ENCODE measurements around the gene SMAD6. TPM values are rescaled to one million over a fixed set of nuclear protein-coding genes. Genes with fewer than 3 reads are reported as not detected.

The SMAD6 gene
- total RNA-seq, result 100 to 1,000 TPM; 190 to 213 TPM
- polyA plus RNA-seq (2013, experiment 1 of 2), result 16.0 TPM
- 17.3 TPM for polyA plus RNA-seq (2013, experiment 2 of 2)
- long read RNA-seq, experiment 1, full-length matches to known transcripts, result 33 of 76 reads
- long read RNA-seq, experiment 1, partial matches to known transcripts, result 25 of 76 reads
- long read RNA-seq, experiment 1, other reads (novel, unspliced or antisense), result 18 of 76 reads
- long read RNA-seq, experiment 2, full-length matches to known transcripts, result 171 of 231 reads
- long read RNA-seq, experiment 2, partial matches to known transcripts, result 12 of 231 reads
- long read RNA-seq, experiment 2, other reads (novel, unspliced or antisense), result 48 of 231 reads
- long read RNA-seq, experiment 3, partial matches to known transcripts, result 1 of 13 reads
- long read RNA-seq, experiment 3, other reads (novel, unspliced or antisense), result 12 of 13 reads
- long read RNA-seq, experiment 4, result 0 reads

DNA sequence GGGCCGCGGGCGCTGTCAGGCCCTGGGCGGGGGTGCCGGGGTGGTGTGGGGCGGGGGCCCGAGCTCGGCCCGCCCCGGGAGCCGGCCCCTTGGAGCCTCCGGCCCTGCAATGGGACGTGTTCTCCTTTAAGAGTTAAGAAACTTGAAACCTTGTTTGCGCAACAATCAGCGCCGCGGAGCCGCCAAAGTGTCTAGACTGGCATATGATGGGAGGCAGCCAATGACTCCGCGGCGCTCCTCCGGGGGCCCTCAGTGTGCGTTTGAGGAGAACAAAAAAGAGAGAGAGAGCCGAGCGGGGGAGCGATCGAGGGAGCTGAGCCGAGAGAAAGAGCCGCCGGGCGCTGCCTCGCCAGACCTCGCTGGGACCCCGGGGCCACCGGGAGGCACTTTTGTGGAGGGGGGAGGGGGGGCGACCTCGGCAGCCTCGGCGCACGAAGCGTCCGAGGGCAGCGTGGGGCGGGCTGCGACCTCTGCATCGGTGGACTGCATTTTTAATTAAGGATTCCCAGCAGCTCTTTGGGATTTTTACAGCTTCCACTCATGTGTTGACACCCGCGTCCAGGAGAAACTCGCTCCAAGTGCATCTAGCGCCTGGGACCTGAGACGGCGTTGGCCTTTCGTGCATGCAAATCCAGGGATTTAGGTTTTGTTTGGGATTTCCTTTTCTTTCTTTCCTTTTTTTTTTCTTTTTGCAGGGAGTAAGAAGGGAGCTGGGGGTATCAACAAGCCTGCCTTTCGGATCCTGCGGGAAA lies at the start of gene SMAD6:
TSS of gene SMAD6 (plus strand) at position 202 of the 752 bp plus-strand sequence. CDS start 1,023 bp downstream, outside the sequence.
- DNase-seq, result peak; percentile 99
- Histone ChIP-seq H3K4me3 (ENCODE audit: low read length) (peak within 1 kb of the TSS; percentile 97), H3K27me3 (ENCODE audit: control insufficient read depth, insufficient read depth, low read length, poor library complexity, severe bottlenecking) (no peaks in the 10 kb centered on the region), H3K9ac (ENCODE audit: extremely low read depth, low read length, poor library complexity, severe bottlenecking) (peak within 1 kb of the TSS; percentile 93), H3K27ac (ENCODE audit: low read depth, low read length) (peak within 1 kb of the TSS; percentile 93), H3K9me3 (ENCODE audit: control insufficient read depth, low read length) (no peaks in the 10 kb centered on the region), H3K4me1 (ENCODE audit: control insufficient read depth, insufficient read depth, low read length) (peaks cover 10% of the 10 kb centered on the region), H3K36me3 (ENCODE audit: control insufficient read depth, insufficient read depth, low read length) (peaks cover 19% of the 10 kb centered on the region)
- WGBS, 2 experiments (ENCODE audit: insufficient coverage in 1 of 2, insufficient read length in 1 of 2), result 0% methylated on average over 17 to 54 of the region's 55 CpGs
- Mint-ChIP-seq H3K27me3 (ENCODE audit: insufficient read depth) (peaks cover 3% of the 10 kb centered on the region), H3K4me1 (peaks cover 35% of the 10 kb centered on the region), H3K27ac (peak within 1 kb of the TSS; percentile 97), H3K4me3 (peak within 1 kb of the TSS; percentile 95), H3K36me3 (ENCODE audit: low read depth) (peaks cover 22% of the 10 kb centered on the region), H3K9me3 (no peaks in the 10 kb centered on the region)
- TF ChIP-seq, protein P1, sequence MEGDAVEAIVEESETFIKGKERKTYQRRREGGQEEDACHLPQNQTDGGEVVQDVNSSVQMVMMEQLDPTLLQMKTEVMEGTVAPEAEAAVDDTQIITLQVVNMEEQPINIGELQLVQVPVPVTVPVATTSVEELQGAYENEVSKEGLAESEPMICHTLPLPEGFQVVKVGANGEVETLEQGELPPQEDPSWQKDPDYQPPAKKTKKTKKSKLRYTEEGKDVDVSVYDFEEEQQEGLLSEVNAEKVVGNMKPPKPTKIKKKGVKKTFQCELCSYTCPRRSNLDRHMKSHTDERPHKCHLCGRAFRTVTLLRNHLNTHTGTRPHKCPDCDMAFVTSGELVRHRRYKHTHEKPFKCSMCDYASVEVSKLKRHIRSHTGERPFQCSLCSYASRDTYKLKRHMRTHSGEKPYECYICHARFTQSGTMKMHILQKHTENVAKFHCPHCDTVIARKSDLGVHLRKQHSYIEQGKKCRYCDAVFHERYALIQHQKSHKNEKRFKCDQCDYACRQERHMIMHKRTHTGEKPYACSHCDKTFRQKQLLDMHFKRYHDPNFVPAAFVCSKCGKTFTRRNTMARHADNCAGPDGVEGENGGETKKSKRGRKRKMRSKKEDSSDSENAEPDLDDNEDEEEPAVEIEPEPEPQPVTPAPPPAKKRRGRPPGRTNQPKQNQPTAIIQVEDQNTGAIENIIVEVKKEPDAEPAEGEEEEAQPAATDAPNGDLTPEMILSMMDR (conservative IDR thresholded peaks at IDR 0.05), result no peak

- no peaks in the 10 kb centered on the region for H3K36me3 Mint-ChIP-seq (ENCODE audit: low read depth)
- Histone ChIP-seq H3K36me3 (ENCODE audit: control insufficient read depth, insufficient read depth, low read length) (no peaks in the 10 kb centered on the region), H3K9me3 (ENCODE audit: control insufficient read depth, low read length) (no peaks in the 10 kb centered on the region), H3K4me1 (ENCODE audit: control insufficient read depth, insufficient read depth, low read length) (peaks cover 17% of the 10 kb centered on the region), H3K27ac (ENCODE audit: low read depth, low read length) (no peak overlapping the region), H3K9ac (ENCODE audit: extremely low read depth, low read length, poor library complexity, severe bottlenecking) (no peak overlapping the region), H3K27me3 (ENCODE audit: control insufficient read depth, insufficient read depth, low read length, poor library complexity, severe bottlenecking) (no peaks in the 10 kb centered on the region), H3K4me3 (ENCODE audit: low read length) (no peak overlapping the region)
- peaks cover 44% of the 10 kb centered on the region for H3K4me1 Mint-ChIP-seq
- TF ChIP-seq, protein P1 (conservative IDR thresholded peaks at IDR 0.05), result no peak
- 87 to 94% methylated on average over 2 to 3 of the region's 3 CpGs for WGBS, 2 experiments (ENCODE audit: insufficient coverage in 1 of 2, insufficient read length in 1 of 2)
- H3K4me3 Mint-ChIP-seq, result no peak overlapping the region
- no peaks in the 10 kb centered on the region for H3K9me3 Mint-ChIP-seq
- H3K27ac Mint-ChIP-seq, result peak overlapping the region; percentile 3
- no peak for DNase-seq
- H3K27me3 Mint-ChIP-seq (ENCODE audit: insufficient read depth), result peaks cover 2% of the 10 kb centered on the region
Observed at GRCh38 chr15:66652806-66653205, 49.2 kb upstream of the SMAD6 start.

DNA sequence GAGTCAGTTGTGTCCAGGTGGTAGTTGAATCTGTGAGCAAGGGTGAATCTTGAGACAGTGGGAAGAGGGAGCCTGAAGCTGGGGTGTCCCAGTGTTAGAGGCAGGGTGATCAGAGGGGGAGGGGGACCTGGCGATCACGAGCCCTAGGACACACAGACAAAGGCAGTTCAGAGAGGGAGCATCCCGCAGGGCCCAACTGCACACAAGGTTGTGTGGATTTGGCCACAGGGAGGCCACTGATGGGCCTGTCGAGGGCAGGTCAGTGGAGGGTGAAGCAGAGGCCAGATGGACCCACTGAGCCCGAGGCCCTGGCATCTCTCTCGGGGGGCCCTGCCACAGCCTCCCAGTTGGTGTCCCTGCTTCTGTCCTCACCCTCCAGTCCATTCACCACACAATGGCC lies 48.6 kb upstream of the SMAD6 start:
- Histone ChIP-seq H3K9ac (ENCODE audit: extremely low read depth, low read length, poor library complexity, severe bottlenecking) (no peak overlapping the region), H3K27ac (ENCODE audit: low read depth, low read length) (no peak overlapping the region), H3K4me1 (ENCODE audit: control insufficient read depth, insufficient read depth, low read length) (peaks cover 17% of the 10 kb centered on the region), H3K9me3 (ENCODE audit: control insufficient read depth, low read length) (no peaks in the 10 kb centered on the region), H3K27me3 (ENCODE audit: control insufficient read depth, insufficient read depth, low read length, poor library complexity, severe bottlenecking) (no peaks in the 10 kb centered on the region), H3K36me3 (ENCODE audit: control insufficient read depth, insufficient read depth, low read length) (no peaks in the 10 kb centered on the region), H3K4me3 (ENCODE audit: low read length) (no peak overlapping the region)
- Mint-ChIP-seq H3K36me3 (ENCODE audit: low read depth) (no peaks in the 10 kb centered on the region), H3K9me3 (no peaks in the 10 kb centered on the region), H3K27me3 (ENCODE audit: insufficient read depth) (peaks cover 2% of the 10 kb centered on the region), H3K4me3 (no peak overlapping the region), H3K4me1 (peaks cover 44% of the 10 kb centered on the region), H3K27ac (peak overlapping the region; percentile 3)
- DNase-seq, result peak; percentile 41
- WGBS, 2 experiments (ENCODE audit: insufficient coverage in 1 of 2, insufficient read length in 1 of 2), result 91 to 94% methylated on average over 3 to 6 of the region's 6 CpGs
- TF ChIP-seq, protein P1 (conservative IDR thresholded peaks at IDR 0.05), result no peak
